Hepatocyte (in vitro differentiated cells): Measurements from ENCODE around the gene MEX3A.

Experiments
- CTCF ChIP-seq: fragments of 200-600 bp; sonication (generic); IDR thresholded peaks from 2 replicates; pipeline ENCODE4 v1.5.1; 2016; ENCODE audit warnings: antibody characterized with exemption, mild to moderate bottlenecking; ENCODE audit not compliant: poor library complexity
- EZH2 ChIP-seq: fragments of 200-600 bp; sonication (generic); IDR thresholded peaks from 2 replicates; pipeline ENCODE4 v1.6.1; 2016; ENCODE audit warnings: antibody characterized with exemption, mild to moderate bottlenecking, borderline replicate concordance
- EZH2phosphoT487 ChIP-seq: fragments of 200-600 bp; sonication (generic); IDR thresholded peaks from one replicate; pipeline ENCODE4 v1.6.1; 2018; ENCODE audit warnings: antibody characterized with exemption, mild to moderate bottlenecking, low read depth, moderate library complexity; ENCODE audit not compliant: unreplicated experiment, severe bottlenecking

DNA sequence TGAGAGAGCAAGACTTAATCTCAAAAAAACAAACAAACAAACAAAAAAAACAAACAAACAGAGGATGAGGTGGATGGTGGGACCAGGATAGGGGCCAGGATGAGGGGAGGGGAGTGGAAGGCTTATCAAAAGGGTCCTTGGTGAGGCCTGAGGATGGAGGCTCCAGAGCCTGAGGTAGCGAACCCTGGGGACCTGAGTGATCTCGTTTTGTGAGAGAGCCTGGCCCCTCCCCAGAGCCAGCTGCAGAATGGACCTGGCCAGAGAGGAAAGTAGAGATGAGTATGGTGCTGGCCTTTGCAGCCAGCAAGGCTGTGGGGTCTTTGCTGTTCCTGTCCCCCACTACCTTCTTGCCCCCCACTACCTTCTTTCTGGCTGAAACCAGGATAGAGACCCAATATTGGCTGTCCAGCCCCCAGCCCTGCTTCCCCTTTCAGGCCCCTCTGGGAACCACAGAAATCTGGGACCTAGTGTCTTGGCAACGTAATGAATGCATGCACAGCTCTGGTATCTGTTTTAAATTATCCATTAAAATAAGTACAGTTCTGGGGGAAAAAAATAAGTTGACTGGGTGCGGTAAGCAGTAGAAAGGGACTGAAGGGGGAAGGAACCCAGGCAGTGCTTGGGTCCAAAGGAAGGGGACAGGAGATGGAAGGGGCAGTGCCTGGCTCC lies 31.2 kb upstream of the MEX3A start:
- TF ChIP-seq CTCF (no peak), EZH2 (no peak), EZH2phosphoT487 (no peak)
